ENCODE results near the gene C5orf46.
A peak's percentile ranks its signal among the peaks of the same experiment; 100 is the strongest.

C5orf46 gene

DNA sequence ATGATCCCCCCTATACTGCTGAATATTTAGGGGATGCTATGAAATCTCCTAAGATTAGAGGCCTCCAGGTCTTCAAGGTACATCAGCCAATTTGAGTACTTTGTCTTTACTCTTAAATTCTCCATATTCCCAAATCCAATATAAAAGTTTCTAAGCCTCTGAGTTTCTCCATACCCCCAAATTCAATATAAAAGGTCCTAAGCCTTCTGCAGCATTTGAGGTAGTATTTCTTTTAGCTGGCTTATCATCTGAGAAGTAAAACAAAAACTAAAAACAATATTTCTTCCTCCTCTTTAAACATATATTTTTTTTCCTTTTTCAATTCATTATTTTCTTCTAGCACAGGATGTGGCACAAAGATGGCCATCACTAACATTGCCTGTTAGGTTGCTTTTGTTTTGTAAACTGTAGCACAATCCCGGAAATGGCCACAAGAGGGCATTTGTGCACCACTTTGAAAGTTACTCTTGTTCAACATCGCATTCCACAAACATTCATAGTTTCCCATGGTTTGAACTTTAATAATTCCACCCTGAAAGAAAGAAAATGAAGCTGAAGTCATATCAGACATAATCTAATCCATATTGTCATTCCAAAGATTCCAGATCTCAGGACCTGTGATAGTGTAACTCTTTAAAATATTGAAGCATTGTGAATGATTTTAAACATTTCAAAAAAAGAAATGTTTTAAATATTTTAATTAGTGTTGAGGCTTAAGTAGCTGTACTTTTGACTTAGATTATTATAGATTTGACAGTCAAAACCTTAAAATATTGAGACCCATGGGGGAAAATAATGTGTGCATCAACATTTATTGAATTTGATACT, 48.8 kb downstream of the C5orf46 start:
- DNase-seq (ENCODE audit: low spot score) = peak; percentile 38

DNA sequence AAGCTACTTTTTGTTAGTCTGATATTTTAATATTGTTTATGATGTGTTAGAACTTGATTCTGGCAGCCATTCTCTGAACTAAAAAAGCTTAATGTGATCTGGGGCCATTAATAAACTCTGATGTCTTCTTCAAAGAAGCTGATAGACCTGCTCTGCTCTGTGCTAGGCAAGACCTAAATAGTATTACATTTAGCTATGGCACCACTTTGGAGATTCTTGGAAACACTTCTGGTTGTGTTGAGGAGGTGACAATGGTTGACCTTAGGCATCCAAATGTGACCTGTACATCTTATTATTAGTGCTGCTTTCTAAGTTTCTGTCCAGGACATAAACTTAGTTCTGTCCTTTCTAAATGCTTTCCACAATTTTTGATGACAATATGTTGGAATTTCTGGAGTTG, 49.5 kb downstream of the C5orf46 start:
- no peak for DNase-seq (ENCODE audit: low spot score)

DNA sequence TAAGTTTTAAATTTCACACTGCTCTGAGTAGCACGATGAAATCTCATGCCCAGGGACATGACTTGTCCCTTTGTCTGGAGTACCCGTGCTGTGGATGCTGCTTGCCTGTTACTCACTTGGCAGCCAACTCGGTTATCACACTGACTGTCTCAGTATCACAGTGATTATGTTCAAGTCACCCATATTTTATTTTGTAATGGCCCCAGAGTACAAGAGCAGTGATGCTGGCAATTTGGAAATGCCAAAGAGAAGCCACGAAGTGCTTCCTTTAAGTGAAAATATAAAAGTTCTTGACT, 50.6 kb downstream of the C5orf46 start:
- DNase-seq (ENCODE audit: low spot score) = no peak

DNA sequence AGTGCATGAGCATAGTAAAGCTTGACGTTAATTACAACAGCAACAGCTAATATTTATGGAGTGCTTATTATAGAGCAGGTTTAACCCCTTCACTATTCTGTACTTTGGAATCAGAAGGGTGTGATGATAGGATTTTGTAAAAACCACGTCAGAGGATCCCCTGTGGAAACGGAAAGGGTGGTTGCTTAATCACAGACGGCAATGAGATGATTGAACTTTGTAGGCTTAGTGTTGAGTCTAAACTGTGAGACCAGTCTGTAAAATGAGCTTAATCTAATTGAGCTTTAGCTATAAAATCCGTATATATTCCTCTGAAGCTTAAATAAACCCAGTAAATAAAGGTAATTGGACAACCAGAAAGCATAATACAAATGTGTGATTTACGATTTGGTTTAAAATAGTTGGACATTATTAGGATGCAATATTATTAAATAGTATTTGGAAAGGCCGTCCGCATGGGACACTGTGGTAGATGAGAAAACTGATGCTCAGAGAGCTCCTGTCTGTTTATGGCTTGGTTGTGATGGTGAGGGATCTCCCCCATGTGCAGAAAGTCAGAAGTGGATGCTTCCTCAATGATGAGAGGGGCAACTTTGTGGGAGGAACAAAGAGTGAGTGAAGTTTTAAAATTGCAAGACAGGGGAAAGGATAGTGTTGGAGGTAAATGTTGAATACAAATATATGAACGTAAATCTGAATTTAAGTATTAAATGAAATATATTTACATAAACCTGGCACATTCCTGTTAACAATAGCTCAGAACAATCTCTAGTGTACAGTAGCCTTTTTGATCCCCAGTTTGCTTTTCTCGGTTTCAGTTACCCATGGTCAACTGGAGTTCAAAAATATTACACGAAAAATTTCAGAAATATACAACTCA, 51.2 kb downstream of the C5orf46 start:
- DNase-seq (ENCODE audit: low spot score) = no peak

DNA sequence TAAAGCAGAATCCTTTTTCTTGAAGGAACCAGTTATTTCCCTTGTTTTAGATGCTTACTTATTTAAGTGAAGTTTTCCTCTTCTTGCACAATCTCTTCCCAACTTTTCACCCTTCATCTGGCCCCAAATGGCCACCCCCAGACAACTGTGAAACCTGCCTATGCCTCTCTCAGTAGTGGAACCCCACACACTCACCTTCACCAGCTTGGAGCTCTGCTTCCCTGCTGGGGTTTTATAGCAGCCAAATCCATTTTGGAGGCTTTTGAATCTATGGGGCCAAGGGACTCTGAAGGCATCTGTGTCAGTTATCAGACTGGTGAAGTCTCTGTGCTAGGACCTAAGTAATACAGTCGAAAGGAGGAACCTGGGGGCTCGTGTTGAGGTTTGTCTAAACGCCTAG, 52.0 kb downstream of the C5orf46 start:
- no peak for DNase-seq (ENCODE audit: low spot score)

DNA sequence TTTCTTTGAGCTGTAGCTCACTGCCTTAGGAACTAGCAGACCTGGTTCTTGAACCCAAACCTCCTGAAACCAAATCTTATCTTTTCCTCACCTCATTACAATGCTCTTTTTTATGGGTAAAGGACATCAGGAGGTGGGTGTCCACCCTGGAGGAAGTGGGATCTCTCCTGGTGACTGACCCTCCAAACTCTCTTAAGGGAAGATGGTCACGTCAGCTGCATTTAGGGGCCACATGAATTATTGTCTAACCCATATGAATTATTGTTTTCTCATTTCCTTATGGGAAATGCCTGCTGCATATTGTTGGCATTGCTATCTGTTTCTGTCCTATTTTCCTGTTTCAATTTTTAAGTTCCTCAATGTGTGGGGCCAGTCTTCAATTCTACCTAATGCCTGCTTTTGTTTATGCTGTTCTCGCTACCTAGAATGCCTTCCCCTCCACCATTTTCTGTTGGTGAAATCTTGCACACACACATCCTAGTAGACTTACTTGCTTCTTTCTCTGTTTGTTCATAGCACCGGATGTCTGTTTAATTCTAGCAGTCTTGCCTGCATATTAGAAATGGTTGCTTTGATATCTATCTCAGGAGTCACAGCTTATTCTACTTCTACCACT, 52.9 kb downstream of the C5orf46 start:
- DNase-seq (ENCODE audit: low spot score) = no peak

DNA sequence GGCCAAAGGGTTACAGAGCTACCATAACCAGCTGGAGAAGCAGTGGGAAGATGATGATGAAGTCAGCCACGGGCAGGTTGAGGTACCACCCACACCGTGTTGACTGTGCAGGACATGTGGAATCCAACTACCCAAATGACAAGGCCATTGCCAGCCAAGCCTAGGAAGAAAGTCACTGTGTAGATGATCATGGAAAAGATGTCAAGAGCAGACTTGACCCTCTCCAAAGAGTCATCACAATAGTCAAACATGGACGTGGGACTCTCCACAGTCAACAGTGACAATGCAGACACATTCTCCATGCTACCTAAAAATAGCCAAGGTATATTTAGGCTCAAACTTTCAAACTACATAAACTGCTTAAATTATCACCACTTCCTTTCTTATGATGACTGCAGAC, 54.0 kb downstream of the C5orf46 start:
- DNase-seq (ENCODE audit: low spot score) = no peak

DNA sequence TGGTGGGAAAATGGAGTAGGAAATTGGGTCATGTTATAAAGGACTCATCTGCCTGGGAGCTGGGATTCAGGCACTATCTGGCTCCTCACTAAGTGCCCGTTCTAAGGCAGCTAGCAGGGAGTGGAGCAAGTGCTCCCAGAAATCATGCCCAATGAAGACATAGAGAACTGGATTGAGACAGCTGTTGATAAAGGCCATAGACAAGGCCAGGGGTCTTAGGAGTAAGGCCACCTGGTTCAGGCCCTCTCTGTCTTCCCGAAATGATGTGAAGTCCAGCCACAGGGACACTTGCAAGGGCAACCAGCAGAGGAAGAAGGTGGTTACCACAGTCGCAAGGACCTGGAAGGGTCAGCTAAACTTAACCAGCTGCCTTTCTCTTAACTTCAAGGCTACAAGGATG, 54.8 kb downstream of the C5orf46 start:
- DNase-seq (ENCODE audit: low spot score) = no peak

DNA sequence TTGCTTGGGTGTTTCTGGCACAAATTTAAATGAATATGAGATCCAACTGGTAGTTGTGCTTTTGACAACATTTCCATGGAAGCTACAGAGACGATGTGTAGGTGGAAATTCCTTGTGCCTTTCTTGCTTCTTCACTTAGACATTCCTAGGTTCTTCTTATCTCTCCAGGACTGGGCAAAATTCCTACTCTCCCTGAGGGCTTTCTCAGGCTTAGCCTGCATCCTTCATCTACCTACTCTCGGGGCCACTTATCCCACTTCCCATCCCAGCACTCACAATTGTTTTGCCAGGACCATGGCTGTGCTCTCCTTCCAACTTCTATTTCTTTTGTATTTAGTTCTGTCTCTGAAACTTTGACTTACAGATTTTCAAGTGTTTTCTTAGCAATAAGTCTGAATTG, 57.1 kb downstream of the C5orf46 start:
- no peak for DNase-seq (ENCODE audit: low spot score)

DNA sequence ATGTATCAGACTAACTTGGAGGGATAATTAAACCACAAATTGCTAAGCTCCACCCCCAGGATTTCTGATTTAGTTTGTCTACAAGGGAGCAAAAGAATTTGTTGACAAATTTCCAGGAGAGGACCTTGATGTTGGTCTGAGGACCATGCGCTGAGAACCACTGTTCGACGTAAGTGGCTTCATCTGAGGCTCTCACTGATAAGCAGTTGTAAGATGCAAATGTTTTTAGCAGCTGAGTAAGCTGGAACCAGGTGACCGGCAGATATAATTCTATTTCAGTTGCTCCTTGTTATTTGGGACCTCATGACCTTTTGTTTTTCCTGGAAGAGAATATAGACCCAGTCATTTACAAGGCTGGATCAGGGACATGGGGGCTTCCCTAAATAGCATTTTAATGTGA, 60.7 kb downstream of the C5orf46 start:
- no peak for DNase-seq (ENCODE audit: low spot score)

DNA sequence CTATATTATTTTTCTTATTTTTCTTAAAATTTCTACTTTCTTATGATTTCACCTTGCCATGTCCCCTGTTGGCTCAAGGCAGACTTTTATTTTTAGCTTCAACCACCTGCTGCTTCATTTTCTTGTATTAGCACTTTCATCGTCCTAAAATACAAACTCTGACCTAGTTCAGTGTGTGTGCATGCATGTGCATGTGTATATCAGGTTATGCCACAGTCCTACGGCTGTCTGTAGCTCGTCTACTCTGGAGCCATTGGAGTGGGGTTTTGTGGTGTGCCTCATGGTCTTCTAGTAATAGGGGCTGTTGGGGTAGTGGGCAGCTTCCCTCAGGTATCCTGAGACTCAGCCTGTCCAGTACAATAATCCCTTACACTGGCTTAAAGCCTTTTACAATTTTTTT, 61.5 kb downstream of the C5orf46 start:
- no peak for DNase-seq (ENCODE audit: low spot score)

DNA sequence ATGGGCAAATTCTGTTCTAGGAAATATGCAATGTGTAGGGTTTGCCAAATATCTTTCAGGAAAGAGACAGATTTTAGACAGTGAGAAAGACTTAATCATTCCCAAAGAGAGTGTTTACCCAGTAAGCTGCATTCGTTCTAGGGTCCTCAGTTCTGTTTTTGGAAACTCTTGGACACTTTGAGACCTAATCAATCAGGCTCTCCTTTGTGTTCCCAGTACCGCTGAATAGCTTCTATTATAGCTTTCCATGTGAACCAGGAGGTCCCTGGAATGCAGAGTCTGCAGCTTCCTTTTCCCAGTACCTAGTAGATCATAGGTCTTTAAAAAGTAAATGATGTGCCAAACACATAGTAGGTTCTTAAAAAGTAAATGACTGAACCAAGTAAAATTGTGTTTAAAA, 63.5 kb downstream of the C5orf46 start:
- DNase-seq (ENCODE audit: low spot score) = no peak

Measured in D341Med (cell line).